Karpas-422 (cell line): Measurements from ENCODE around the gene NPW. TPM values are rescaled to one million over a fixed set of nuclear protein-coding genes. Genes with fewer than 3 reads are reported as not detected.

ENCODE experiments used
- DNase-seq: peaks from one replicate; pipeline ENCODE4 v3.0.0-alpha.2; 2015
- H2AFZ ChIP-seq: fragments of 200-600 bp; sonication (generic); 2 replicates; pipeline ENCODE4 v1.6.1; 2014; ENCODE audit warnings: antibody characterized with exemption, low read length, mixed read lengths
- H3K27ac ChIP-seq: fragments of 200-600 bp; sonication (generic); 2 replicates; pipeline ENCODE4 v1.5.1; 2014; ENCODE audit warnings: mild to moderate bottlenecking, low read length, moderate library complexity
- H3K27me3 ChIP-seq: fragments of 200-600 bp; sonication (generic); 2 replicates; pipeline ENCODE4 v1.6.1; 2014; ENCODE audit warnings: low read length, mixed read lengths
- H3K36me3 ChIP-seq: fragments of 200-600 bp; sonication (generic); 2 replicates; pipeline ENCODE4 v1.6.1; 2014; ENCODE audit warnings: low read length, mixed read lengths; ENCODE audit not compliant: insufficient read depth
- H3K4me1 ChIP-seq: fragments of 200-600 bp; sonication (generic); 2 replicates; pipeline ENCODE4 v1.6.1; 2014; ENCODE audit warnings: mild to moderate bottlenecking, low read length, mixed read lengths
- H3K4me2 ChIP-seq: fragments of 200-600 bp; sonication (generic); 2 replicates; pipeline ENCODE4 v1.6.1; 2014; ENCODE audit warnings: low read length, low read depth, mild to moderate bottlenecking; ENCODE audit not compliant: poor library complexity, severe bottlenecking
- H3K4me3 ChIP-seq: fragments of 200-600 bp; sonication (generic); 2 replicates; pipeline ENCODE4 v1.5.1; 2014; ENCODE audit warnings: mild to moderate bottlenecking, antibody characterized with exemption, low read length, mixed read lengths
- H3K79me2 ChIP-seq: fragments of 200-600 bp; sonication (generic); 2 replicates; pipeline ENCODE4 v1.6.1; 2014; ENCODE audit warnings: mild to moderate bottlenecking, low read length, mixed read lengths
- H3K9ac ChIP-seq: fragments of 200-600 bp; sonication (generic); 2 replicates; pipeline ENCODE4 v1.6.0; 2014; ENCODE audit warnings: low read length
- H3K9me2 ChIP-seq: fragments of 200-600 bp; sonication (generic), shearing (Covaris generic); replicated peaks from 2 replicates; pipeline ENCODE4 v1.6.0; 2014; ENCODE audit warnings: mild to moderate bottlenecking, low read length, moderate library complexity; ENCODE audit not compliant: insufficient read depth
- H3K9me3 ChIP-seq: fragments of 300-700, 200-600 bp; sonication (generic); 2 replicates; pipeline ENCODE4 v1.6.1; 2014; ENCODE audit warnings: low read length, mixed read lengths
- H4K20me1 ChIP-seq: fragments of 200-600 bp; sonication (generic); 2 replicates; pipeline ENCODE4 v1.6.1; 2014; ENCODE audit warnings: mild to moderate bottlenecking, antibody characterized with exemption, low read length, low read depth; ENCODE audit not compliant: insufficient read depth
- total RNA-seq: library from RNA; depleted of rRNA; stranded (reverse); fragments of >200 nt; shearing (Covaris generic); gene quantifications from 2 replicates; pipeline ENCODE4 v1.2.3, GENCODE V29; 2014; ENCODE audit warnings: low replicate concordance; rRNA removed

Gene NPW
- 3.0 TPM in 1 of 2 replicates, not detected in the other for total RNA-seq

DNA sequence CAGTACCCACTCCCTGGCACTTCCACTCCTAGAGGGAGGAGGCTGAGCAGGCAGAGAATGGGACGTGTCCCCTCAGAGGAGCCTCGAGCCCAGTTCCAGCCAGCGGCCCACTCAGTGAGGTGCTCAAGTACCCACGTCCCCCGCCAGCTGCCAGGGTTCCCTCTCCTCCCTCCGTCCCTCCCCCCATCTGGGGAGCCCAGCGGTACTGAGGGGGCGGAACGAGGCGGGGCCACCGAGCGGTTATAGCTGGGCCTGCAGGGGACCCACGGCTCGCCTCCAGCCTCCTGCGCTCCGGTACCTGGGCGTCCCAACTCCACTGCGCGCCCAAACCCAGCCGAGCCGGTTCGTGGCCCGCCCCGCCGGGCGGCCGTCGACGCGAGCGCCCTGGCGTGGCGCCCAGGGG is at the start of gene NPW:
TSS of gene NPW (plus strand) at position 268 of the 403 bp plus-strand sequence.
- peak; percentile 65 for DNase-seq
- Histone ChIP-seq H3K4me2 (no peak within 1 kb of the TSS), H3K27me3 (no peaks in the 10 kb centered on the region), H3K9ac (no peak within 1 kb of the TSS), H4K20me1 (no peaks in the 10 kb centered on the region), H3K9me3 (no peaks in the 10 kb centered on the region), H2AFZ (no peak within 1 kb of the TSS), H3K36me3 (no peaks in the 10 kb centered on the region), H3K4me3 (no peak within 1 kb of the TSS), H3K4me1 (peaks cover 7% of the 10 kb centered on the region), H3K9me2 (no peaks in the 10 kb centered on the region), H3K27ac (no peak within 1 kb of the TSS), H3K79me2 (no peaks in the 10 kb centered on the region)

- DNase-seq, result peak; percentile 98
- peak within 1 kb of the TSS; percentile 94 for H3K4me3 ChIP-seq
- no peaks in the 10 kb centered on the region; the same call in 1 of the 2 replicates for H4K20me1 ChIP-seq
- H2AFZ ChIP-seq, result peak within 1 kb of the TSS; percentile 79; the same call in 1 of the 2 replicates
- peak within 1 kb of the TSS; percentile 100 for H3K9ac ChIP-seq
- no peaks in the 10 kb centered on the region for H3K27me3 ChIP-seq
- peaks cover 21% of the 10 kb centered on the region for H3K4me1 ChIP-seq
- peak within 1 kb of the TSS; percentile 97 for H3K4me2 ChIP-seq
- no peaks in the 10 kb centered on the region for H3K9me2 ChIP-seq
- H3K36me3 ChIP-seq, result no peaks in the 10 kb centered on the region
- peaks cover 29% of the 10 kb centered on the region for H3K79me2 ChIP-seq
- H3K9me3 ChIP-seq, result no peaks in the 10 kb centered on the region
- peak within 1 kb of the TSS; percentile 81 for H3K27ac ChIP-seq
Observed at GRCh38 chr16:1971796-1972489, 47.6 kb upstream of the NPW start, which contains the start of gene TBL3. Gene TBL3 (plus strand): TSS chr16:1972053. CDS start chr16:1972165, 112 bp downstream.

DNA sequence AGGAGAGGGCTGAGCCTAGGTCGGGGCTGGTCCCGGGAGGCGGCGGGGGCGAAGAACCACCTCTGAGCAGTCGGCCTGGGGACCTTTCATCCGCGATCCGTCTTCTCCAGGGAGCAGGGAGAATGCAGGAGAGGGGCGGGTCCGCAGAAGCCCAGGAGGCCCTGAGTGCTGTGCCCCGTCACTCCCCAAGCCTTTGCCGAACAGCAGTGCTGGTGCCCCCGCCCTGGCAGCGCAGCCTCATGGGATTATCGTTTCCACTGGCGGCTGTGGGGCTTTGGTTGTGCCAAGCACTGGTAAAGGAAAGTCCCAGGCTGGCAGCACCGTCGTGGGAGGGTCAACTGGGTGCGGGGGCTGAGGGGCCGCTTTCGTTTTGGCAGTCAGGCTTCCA is 47.1 kb upstream of the NPW start:
- H4K20me1 ChIP-seq, result no peaks in the 10 kb centered on the region; the same call in 1 of the 2 replicates
- H3K4me2 ChIP-seq, result peak overlapping the region; percentile 97
- H3K4me3 ChIP-seq, result peak overlapping the region; percentile 94
- no peaks in the 10 kb centered on the region for H3K36me3 ChIP-seq
- no peaks in the 10 kb centered on the region for H3K9me2 ChIP-seq
- H3K27ac ChIP-seq, result no peak overlapping the region
- peaks cover 21% of the 10 kb centered on the region for H3K4me1 ChIP-seq
- peaks cover 29% of the 10 kb centered on the region for H3K79me2 ChIP-seq
- peak overlapping the region; percentile 100 for H3K9ac ChIP-seq
- peak; percentile 50 for DNase-seq
- no peaks in the 10 kb centered on the region for H3K27me3 ChIP-seq
- H3K9me3 ChIP-seq, result no peaks in the 10 kb centered on the region
- H2AFZ ChIP-seq, result no peak overlapping the region

- peak overlapping the region; percentile 94; the same call in 1 of the 2 replicates for H3K4me3 ChIP-seq
- H3K27ac ChIP-seq, result no peak overlapping the region
- H3K36me3 ChIP-seq, result peaks cover 2% of the 10 kb centered on the region; the same call in 1 of the 2 replicates
- H2AFZ ChIP-seq, result no peak overlapping the region
- H3K9me2 ChIP-seq, result no peaks in the 10 kb centered on the region
- peak overlapping the region; percentile 97 for H3K4me2 ChIP-seq
- peak overlapping the region; percentile 100 for H3K9ac ChIP-seq
- DNase-seq, result no peak
- peaks cover 21% of the 10 kb centered on the region for H3K4me1 ChIP-seq
- H3K79me2 ChIP-seq, result peaks cover 29% of the 10 kb centered on the region
- no peaks in the 10 kb centered on the region; the same call in 1 of the 2 replicates for H4K20me1 ChIP-seq
- H3K27me3 ChIP-seq, result no peaks in the 10 kb centered on the region
- no peaks in the 10 kb centered on the region for H3K9me3 ChIP-seq
Observed at GRCh38 chr16:1973461-1974156, 46.0 kb upstream of the NPW start.

GRCh38 chr16:1974157-1975070 is 45.2 kb upstream of the NPW start:
- no peak for DNase-seq
- Histone ChIP-seq H3K36me3 (peaks cover 2% of the 10 kb centered on the region; the same call in 1 of the 2 replicates), H3K9me2 (no peaks in the 10 kb centered on the region), H3K4me1 (peaks cover 21% of the 10 kb centered on the region), H3K4me2 (no peak overlapping the region), H3K27me3 (no peaks in the 10 kb centered on the region), H3K79me2 (peaks cover 29% of the 10 kb centered on the region), H3K4me3 (no peak overlapping the region), H2AFZ (no peak overlapping the region), H3K27ac (no peak overlapping the region), H3K9ac (no peak overlapping the region), H3K9me3 (no peaks in the 10 kb centered on the region), H4K20me1 (no peaks in the 10 kb centered on the region; the same call in 1 of the 2 replicates)

GRCh38 chr16:1975432-1976215 is 44.0 kb upstream of the NPW start:
- Histone ChIP-seq H3K9me2 (no peaks in the 10 kb centered on the region), H4K20me1 (no peaks in the 10 kb centered on the region; the same call in 1 of the 2 replicates), H3K9ac (no peak overlapping the region), H3K4me1 (peaks cover 21% of the 10 kb centered on the region), H3K4me3 (no peak overlapping the region), H3K36me3 (peaks cover 2% of the 10 kb centered on the region; the same call in 1 of the 2 replicates), H3K27me3 (no peaks in the 10 kb centered on the region), H3K4me2 (no peak overlapping the region), H2AFZ (no peak overlapping the region), H3K79me2 (peaks cover 29% of the 10 kb centered on the region), H3K9me3 (no peaks in the 10 kb centered on the region), H3K27ac (no peak overlapping the region)
- DNase-seq, result no peak

DNA sequence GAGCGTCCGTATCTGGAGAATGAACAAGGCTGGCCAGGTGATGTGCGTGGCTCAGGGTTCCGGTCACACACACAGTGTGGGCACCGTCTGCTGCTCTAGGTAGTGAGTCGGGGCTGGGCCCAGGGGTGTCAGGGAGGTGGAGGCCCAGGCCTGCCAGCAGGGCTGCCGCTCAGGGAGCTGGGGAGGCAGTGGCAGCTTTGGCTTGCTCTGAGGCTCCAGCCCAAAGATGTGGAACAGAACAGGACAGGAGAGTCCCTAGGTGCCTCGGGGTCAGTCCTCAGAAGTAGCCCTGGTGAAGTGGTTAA is 43.4 kb upstream of the NPW start:
- H2AFZ ChIP-seq, result no peak overlapping the region
- H3K9ac ChIP-seq, result no peak overlapping the region
- H3K27me3 ChIP-seq, result no peaks in the 10 kb centered on the region
- H3K4me1 ChIP-seq, result peaks cover 18% of the 10 kb centered on the region
- H3K36me3 ChIP-seq, result peaks cover 2% of the 10 kb centered on the region; the same call in 1 of the 2 replicates
- no peak overlapping the region for H3K4me3 ChIP-seq
- no peaks in the 10 kb centered on the region for H3K9me3 ChIP-seq
- H3K79me2 ChIP-seq, result peaks cover 25% of the 10 kb centered on the region
- H3K4me2 ChIP-seq, result no peak overlapping the region
- H3K27ac ChIP-seq, result no peak overlapping the region
- H4K20me1 ChIP-seq, result no peaks in the 10 kb centered on the region; the same call in 1 of the 2 replicates
- H3K9me2 ChIP-seq, result no peaks in the 10 kb centered on the region
- no peak for DNase-seq
